ENCODE measurements around the gene CPNE4. TPM values are rescaled to one million over a fixed set of nuclear protein-coding genes. Genes with fewer than 3 reads are reported as not detected.

The CPNE4 gene
- total RNA-seq, 1 donor from 2014 or later: 2.7 TPM

- Mint-ChIP-seq H3K9me3 (ENCODE audit: unreplicated experiment) (no peaks in the 10 kb centered on the region), H3K4me3 (ENCODE audit: unreplicated experiment) (no peak overlapping the region), H3K4me1 (ENCODE audit: low read depth, unreplicated experiment) (no peaks in the 10 kb centered on the region), H3K27me3 (ENCODE audit: unreplicated experiment) (peaks cover 1% of the 10 kb centered on the region), H3K27ac (ENCODE audit: unreplicated experiment) (no peak overlapping the region), H3K36me3 (ENCODE audit: unreplicated experiment) (no peaks in the 10 kb centered on the region)
- no peak for TF ChIP-seq CTCF (IDR thresholded peaks at IDR 0.05; ENCODE audit: partially characterized antibody, unreplicated experiment)
- DNase-seq: no peak
These were observed 117.8 kb downstream of the CPNE4 start for GRCh38 chr3:131917006-131917405.

GRCh38 chr3:131914090-131914691 lies 120.6 kb downstream of the CPNE4 start:
- no peaks in the 10 kb centered on the region for H3K36me3 Mint-ChIP-seq (ENCODE audit: unreplicated experiment)
- DNase-seq: no peak
- no peak for TF ChIP-seq CTCF (IDR thresholded peaks at IDR 0.05; ENCODE audit: partially characterized antibody, unreplicated experiment)
- H3K9me3 Mint-ChIP-seq (ENCODE audit: unreplicated experiment): no peaks in the 10 kb centered on the region
- no peak overlapping the region for H3K27ac Mint-ChIP-seq (ENCODE audit: unreplicated experiment)
- no peak overlapping the region for H3K4me3 Mint-ChIP-seq (ENCODE audit: unreplicated experiment)
- no peaks in the 10 kb centered on the region for H3K27me3 Mint-ChIP-seq (ENCODE audit: unreplicated experiment)
- no peaks in the 10 kb centered on the region for H3K4me1 Mint-ChIP-seq (ENCODE audit: low read depth, unreplicated experiment)

GRCh38 chr3:131912255-131912654 lies 122.6 kb downstream of the CPNE4 start:
- no peaks in the 10 kb centered on the region for H3K4me1 Mint-ChIP-seq (ENCODE audit: low read depth, unreplicated experiment)
- H3K36me3 Mint-ChIP-seq (ENCODE audit: unreplicated experiment): no peaks in the 10 kb centered on the region
- H3K27ac Mint-ChIP-seq (ENCODE audit: unreplicated experiment): no peak overlapping the region

GRCh38 chr3:131907796-131908195 lies 127.0 kb downstream of the CPNE4 start:
- DNase-seq: no peak
- Mint-ChIP-seq H3K27me3 (ENCODE audit: unreplicated experiment) (peaks cover 2% of the 10 kb centered on the region), H3K36me3 (ENCODE audit: unreplicated experiment) (no peaks in the 10 kb centered on the region), H3K9me3 (ENCODE audit: unreplicated experiment) (no peaks in the 10 kb centered on the region), H3K4me1 (ENCODE audit: low read depth, unreplicated experiment) (no peaks in the 10 kb centered on the region), H3K4me3 (ENCODE audit: unreplicated experiment) (no peak overlapping the region), H3K27ac (ENCODE audit: unreplicated experiment) (no peak overlapping the region)
- TF ChIP-seq CTCF (IDR thresholded peaks at IDR 0.05; ENCODE audit: partially characterized antibody, unreplicated experiment): no peak

More at GRCh38 chr3:131912255-131912654, 122.6 kb downstream of the CPNE4 start:
- Mint-ChIP-seq H3K27me3 (ENCODE audit: unreplicated experiment) (no peaks in the 10 kb centered on the region), H3K4me3 (ENCODE audit: unreplicated experiment) (no peak overlapping the region), H3K9me3 (ENCODE audit: unreplicated experiment) (no peaks in the 10 kb centered on the region)
- no peak for TF ChIP-seq CTCF (IDR thresholded peaks at IDR 0.05; ENCODE audit: partially characterized antibody, unreplicated experiment)
- no peak for DNase-seq

- TF ChIP-seq CTCF (IDR thresholded peaks at IDR 0.05; ENCODE audit: partially characterized antibody, unreplicated experiment): no peak
- Mint-ChIP-seq H3K27me3 (ENCODE audit: unreplicated experiment) (peaks cover 2% of the 10 kb centered on the region), H3K4me3 (ENCODE audit: unreplicated experiment) (no peak overlapping the region), H3K36me3 (ENCODE audit: unreplicated experiment) (no peaks in the 10 kb centered on the region), H3K4me1 (ENCODE audit: low read depth, unreplicated experiment) (peaks cover 5% of the 10 kb centered on the region), H3K9me3 (ENCODE audit: unreplicated experiment) (no peaks in the 10 kb centered on the region), H3K27ac (ENCODE audit: unreplicated experiment) (no peak overlapping the region)
- no peak for DNase-seq
These were observed 130.8 kb downstream of the CPNE4 start for GRCh38 chr3:131903988-131904415.

All from glutamatergic neuron (in vitro differentiated cells).